HG03521 (cell line): ENCODE measurements around the gene SNX10.

Source experiments
- ATAC-seq: cut with Tn5 transposase; IDR thresholded peaks from one replicate; pipeline ENCODE4 v1.9.1; 2021; ENCODE audit warnings: mild to moderate bottlenecking, moderate library complexity; ENCODE audit not compliant: unreplicated experiment

The SNX10 gene

DNA sequence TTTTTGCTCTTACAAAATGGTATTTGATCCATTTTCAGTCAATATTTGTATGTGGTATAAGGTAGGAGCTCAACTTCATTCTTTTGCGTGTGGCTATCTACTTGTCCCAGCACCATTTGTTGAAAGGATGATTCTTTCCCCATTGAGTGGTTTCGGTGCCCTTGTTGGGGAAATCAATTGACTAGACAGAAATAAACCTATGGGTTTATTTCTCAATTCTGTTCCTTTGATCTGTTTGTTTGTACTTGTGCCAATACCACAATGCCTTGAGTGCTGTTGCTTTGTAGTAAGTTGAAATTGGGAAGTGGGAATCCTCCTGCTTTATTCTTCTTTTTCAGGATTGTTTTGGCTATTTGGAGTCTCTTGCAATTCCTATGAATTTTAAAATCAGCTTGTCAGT is 41.0 kb downstream of the SNX10 start:
- no peak for ATAC-seq

GRCh38 chr7:26334166-26334859 is 42.7 kb downstream of the SNX10 start:
- no peak for ATAC-seq

GRCh38 chr7:26337232-26337865 is 45.7 kb downstream of the SNX10 start:
- ATAC-seq: no peak

- ATAC-seq: no peak
Observed at GRCh38 chr7:26340476-26341018, 48.9 kb downstream of the SNX10 start.

DNA sequence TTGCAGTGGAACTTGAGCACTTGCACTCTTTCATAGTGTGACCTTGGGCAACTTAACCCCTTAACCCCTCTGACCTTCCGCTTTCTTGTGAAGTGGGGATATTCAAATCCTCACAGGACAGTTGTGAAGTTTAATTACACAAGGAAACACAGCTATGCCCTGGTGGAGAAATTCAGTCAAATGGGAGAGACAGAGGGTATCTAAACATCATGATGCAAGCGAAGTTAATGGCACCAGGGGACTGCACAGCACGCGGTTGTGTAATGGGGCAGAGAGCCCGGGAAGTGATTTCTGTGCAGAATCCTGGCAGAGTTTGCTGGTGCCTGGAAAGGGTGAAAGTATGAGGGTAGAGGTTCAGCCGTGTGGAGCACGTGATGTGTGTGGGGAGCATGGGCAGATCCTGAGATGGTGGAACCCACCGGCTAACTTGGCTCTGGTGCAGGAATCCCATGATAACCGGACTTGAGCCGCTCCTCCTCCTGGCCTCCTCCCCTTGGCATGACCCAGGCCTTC is 51.7 kb downstream of the SNX10 start:
- no peak for ATAC-seq

GRCh38 chr7:26343837-26344236 is 52.2 kb downstream of the SNX10 start:
- no peak for ATAC-seq

DNA sequence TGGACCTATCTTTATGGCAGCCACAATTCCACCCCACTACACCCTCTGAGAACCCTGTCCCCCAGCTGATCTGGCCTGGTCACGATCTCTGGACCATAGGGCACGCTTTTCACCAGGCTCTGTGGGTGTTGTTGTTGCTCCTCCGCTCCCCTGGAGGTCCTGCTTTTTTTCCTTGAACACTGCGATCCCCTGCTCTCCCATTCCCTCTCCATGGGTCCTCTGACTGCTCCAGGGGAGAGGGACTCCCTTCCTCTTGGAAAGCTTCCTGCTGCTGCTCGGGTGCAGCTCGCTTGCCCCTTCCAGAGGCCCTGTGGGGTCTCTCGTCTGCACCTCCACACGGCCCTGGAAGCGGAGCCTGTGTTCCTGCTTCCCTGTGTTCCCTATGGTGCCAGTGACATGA is 53.5 kb downstream of the SNX10 start:
- ATAC-seq: no peak

DNA sequence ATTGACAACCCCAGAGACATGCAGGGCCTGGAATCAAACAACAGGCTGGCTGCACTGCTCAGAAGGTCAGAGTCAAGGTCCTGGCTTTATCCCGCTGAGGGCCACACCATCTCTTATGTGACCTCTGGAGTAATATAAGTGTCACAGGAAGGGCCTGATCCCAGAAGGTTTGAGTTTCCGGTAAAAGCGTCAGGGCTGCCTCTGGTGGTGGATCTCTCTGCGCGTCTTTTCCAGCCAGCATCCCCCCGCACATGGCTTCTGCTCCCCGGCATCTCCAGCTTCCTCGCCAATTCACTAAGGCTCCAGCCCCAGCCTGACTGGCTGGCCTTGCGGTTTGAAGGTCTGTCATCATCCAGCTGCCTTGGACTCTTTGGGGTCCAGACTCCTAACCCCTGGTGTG is 54.2 kb downstream of the SNX10 start:
- no peak for ATAC-seq

- no peak for ATAC-seq
Observed at GRCh38 chr7:26346611-26347203, 55.0 kb downstream of the SNX10 start.

GRCh38 chr7:26348234-26348851 is 56.7 kb downstream of the SNX10 start:
- no peak for ATAC-seq

GRCh38 chr7:26349005-26349915 is 57.6 kb downstream of the SNX10 start:
- ATAC-seq: no peak

- no peak for ATAC-seq
Observed at GRCh38 chr7:26351171-26351570, 59.5 kb downstream of the SNX10 start.

DNA sequence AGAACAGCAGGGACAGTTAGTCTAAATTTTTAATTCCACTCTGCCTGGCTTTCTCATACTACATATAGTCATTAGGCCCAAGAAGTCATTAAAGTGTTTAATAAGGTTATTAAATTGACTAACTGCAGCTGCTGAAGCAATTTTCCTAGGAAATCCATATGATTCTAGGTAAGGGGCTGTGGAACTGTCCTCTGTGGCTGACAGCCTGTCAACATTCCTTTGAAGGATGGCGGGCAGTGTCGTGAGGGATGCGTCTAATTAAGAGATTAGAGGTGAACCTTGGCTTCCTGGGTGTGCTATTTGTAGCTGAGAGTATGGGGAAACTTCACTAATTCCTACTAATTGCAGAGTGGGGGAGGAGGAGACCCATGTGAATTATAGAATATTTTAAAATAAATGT is 64.6 kb downstream of the SNX10 start:
- ATAC-seq: no peak

DNA sequence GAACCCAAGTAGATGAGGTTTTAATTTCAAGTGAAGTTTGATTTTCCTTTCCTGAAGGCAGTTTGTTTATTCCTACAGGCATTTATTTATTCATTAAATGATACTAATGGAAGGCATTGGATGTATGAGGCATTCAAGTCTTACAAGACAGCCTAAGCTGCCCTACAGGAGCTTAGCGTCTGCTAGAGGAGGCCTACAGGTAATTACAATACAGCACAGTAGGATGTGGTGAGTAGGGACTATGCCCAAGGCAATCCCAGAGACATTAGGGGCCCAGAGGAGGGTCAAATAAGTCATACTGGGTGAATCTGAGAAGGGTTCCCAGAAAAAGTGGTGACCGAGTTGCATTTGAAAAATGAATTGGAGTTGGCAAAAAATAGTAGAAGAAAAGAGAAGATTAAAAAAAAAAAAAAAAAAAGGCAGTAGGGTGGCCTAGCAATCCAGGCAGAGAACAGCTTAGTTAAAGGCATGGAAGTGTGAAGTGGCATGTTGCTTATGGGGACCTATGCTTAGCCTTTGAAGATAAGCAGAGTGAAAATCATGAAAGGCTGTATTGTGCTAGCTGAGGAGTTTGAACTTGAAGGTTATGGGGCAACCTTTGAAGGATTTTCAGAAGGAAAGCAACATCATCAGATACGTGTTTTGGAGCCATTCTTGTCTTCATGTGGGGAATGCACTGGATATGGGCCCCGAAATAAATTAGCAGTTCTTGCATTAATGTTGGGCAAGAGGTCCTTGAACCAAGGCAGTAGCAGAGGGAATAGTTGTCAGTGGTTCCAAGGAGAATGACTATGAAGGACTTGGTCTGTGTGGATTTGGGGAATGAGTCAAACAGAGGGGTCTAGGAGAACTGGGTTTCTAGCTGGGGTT is 65.5 kb downstream of the SNX10 start:
- ATAC-seq: no peak

DNA sequence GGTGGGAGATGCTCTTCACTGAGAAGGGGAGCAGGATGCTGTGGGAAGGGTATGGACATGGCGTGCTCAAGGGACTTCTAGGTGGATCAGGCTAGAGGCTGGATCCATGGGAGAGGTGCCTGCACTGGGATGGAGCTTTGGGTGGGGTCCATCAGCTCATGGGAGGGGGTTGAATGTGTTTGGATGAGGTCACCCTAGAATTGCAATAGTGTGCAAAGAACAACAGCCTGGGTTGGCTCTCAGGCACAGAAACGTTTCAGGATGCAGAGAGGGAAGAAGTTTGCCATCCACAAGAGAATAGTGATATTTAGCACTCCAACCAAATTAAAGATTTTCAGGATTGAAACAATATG is 66.1 kb downstream of the SNX10 start:
- ATAC-seq: no peak

- ATAC-seq: no peak
Observed at GRCh38 chr7:26360650-26361049, 69.0 kb downstream of the SNX10 start.

DNA sequence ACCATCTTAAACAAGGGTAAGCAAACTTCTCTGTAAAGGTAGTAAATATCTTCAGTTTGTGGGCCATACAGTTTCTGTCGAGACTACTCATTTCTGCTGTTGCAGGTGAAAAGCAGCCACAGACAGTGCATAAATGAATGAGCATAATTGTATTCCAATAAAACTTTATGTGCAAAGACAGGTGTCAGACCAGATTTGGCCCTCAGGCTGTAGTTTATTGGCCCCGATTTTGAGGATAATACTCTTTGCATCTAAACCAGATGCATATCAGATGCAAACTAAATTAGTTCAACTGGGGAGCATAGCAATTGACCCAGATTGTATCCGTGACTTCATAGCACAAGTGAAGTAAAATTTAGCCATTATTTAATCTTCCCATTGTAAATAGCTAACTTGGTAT is 70.0 kb downstream of the SNX10 start:
- ATAC-seq: no peak

- ATAC-seq: no peak
Observed at GRCh38 chr7:26363465-26363864, 71.8 kb downstream of the SNX10 start.

- peak; percentile 77 for ATAC-seq
Observed at GRCh38 chr7:26365077-26365900, 73.6 kb downstream of the SNX10 start.
